ENCODE results near the gene HID1. TPM values are rescaled to one million over a fixed set of nuclear protein-coding genes. Genes with fewer than 3 reads are reported as not detected.

Gene HID1
- total and polyA plus RNA-seq, 9 of the 15 experiments (the other 6 are each of a cell fraction or from before 2014, with no cell fraction given) = 0.14 to 2.1 (median 0.54) TPM; not detected in 2

DNA sequence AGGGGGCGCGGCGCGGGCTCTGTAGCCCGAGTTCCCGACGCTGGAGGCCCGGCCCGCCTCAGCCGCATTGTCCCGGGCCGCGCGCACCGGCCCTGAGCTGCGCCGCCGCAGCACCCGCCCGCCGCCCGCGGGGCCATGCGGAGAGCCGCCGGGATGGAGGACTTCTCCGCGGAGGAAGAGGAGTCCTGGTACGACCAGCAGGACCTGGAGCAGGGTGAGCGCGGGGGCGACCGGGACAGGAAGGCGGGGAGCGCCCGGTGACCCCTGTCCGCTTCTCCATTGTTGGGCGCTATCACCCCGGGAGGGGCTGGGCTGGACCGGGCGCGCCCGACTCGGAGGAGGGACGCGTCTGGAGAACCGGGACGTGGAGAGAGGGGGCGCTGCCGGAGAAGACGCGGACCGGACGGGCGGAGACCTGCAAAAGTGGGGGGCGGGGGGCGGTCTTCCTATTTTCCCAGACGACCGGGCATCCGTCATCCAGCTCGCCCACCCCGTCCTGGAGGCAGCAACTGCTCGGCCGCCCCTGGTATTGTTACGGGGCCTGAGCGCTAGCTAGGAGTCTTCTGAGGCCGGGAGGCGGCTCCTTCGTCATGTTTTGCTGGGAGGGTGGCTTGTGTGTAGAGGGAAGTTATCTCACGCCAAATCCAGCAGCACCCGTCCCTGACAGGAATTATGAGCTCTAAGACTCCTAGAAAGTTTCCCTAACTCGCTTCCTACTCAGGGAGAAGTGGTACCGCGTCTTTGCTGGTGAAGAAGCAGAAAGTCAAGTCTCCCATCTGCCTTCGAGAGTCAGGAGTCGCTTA, 15.6 kb upstream of the HID1 start (continued):
- TF ChIP-seq, protein P1, sequence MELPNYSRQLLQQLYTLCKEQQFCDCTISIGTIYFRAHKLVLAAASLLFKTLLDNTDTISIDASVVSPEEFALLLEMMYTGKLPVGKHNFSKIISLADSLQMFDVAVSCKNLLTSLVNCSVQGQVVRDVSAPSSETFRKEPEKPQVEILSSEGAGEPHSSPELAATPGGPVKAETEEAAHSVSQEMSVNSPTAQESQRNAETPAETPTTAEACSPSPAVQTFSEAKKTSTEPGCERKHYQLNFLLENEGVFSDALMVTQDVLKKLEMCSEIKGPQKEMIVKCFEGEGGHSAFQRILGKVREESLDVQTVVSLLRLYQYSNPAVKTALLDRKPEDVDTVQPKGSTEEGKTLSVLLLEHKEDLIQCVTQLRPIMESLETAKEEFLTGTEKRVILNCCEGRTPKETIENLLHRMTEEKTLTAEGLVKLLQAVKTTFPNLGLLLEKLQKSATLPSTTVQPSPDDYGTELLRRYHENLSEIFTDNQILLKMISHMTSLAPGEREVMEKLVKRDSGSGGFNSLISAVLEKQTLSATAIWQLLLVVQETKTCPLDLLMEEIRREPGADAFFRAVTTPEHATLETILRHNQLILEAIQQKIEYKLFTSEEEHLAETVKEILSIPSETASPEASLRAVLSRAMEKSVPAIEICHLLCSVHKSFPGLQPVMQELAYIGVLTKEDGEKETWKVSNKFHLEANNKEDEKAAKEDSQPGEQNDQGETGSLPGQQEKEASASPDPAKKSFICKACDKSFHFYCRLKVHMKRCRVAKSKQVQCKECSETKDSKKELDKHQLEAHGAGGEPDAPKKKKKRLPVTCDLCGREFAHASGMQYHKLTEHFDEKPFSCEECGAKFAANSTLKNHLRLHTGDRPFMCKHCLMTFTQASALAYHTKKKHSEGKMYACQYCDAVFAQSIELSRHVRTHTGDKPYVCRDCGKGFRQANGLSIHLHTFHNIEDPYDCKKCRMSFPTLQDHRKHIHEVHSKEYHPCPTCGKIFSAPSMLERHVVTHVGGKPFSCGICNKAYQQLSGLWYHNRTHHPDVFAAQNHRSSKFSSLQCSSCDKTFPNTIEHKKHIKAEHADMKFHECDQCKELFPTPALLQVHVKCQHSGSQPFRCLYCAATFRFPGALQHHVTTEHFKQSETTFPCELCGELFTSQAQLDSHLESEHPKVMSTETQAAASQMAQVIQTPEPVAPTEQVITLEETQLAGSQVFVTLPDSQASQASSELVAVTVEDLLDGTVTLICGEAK (IDR thresholded peaks at IDR 0.05) = peak; percentile 36; the same call in 1 of the 2 replicates
- TF ChIP-seq, protein P1 (CRISPR knock-in tag; IDR thresholded peaks at IDR 0.05) = no peak
- TF ChIP-seq NRF1 (conservative IDR thresholded peaks at IDR 0.05 in 1 of 2, IDR thresholded peaks at IDR 0.05 in 1 of 2) (peak; percentile 72 to 77; a peak in 2 of 4 replicates), CREBBP (IDR thresholded peaks at IDR 0.05; ENCODE audit: low read depth, low read length) (no peak), RBBP5 (IDR thresholded peaks at IDR 0.05; ENCODE audit: borderline replicate concordance, insufficient read depth, low read length, poor library complexity, severe bottlenecking) (peak; percentile 42), ZFX (CRISPR knock-in tag; IDR thresholded peaks at IDR 0.05) (peak; percentile 67), ELF1 (tag; IDR thresholded peaks at IDR 0.05) (no peak), KLF16 (IDR thresholded peaks at IDR 0.05) (no peak), ATF1 (CRISPR knock-in tag; IDR thresholded peaks at IDR 0.05) (0 out of 2 replicates have a peak, but pooled peaks have one; percentile 7), ATF1 (tag; IDR thresholded peaks at IDR 0.05) (no peak)
- TF ChIP-seq, protein P2, sequence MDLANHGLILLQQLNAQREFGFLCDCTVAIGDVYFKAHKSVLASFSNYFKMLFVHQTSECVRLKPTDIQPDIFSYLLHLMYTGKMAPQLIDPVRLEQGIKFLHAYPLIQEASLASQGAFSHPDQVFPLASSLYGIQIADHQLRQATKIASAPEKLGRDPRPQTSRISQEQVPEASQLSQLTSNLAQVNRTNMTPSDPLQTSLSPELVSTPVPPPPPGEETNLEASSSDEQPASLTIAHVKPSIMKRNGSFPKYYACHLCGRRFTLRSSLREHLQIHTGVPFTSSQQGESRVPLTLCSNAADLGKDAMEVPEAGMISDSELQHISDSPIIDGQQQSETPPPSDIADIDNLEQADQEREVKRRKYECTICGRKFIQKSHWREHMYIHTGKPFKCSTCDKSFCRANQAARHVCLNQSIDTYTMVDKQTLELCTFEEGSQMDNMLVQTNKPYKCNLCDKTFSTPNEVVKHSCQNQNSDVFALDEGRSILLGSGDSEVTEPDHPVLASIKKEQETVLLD (IDR thresholded peaks at IDR 0.05) = 0 out of 2 replicates have a peak, but pooled peaks have one; percentile 10
- TF ChIP-seq, protein P3, sequence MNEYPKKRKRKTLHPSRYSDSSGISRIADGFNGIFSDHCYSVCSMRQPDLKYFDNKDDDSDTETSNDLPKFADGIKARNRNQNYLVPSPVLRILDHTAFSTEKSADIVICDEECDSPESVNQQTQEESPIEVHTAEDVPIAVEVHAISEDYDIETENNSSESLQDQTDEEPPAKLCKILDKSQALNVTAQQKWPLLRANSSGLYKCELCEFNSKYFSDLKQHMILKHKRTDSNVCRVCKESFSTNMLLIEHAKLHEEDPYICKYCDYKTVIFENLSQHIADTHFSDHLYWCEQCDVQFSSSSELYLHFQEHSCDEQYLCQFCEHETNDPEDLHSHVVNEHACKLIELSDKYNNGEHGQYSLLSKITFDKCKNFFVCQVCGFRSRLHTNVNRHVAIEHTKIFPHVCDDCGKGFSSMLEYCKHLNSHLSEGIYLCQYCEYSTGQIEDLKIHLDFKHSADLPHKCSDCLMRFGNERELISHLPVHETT (CRISPR knock-in tag; conservative IDR thresholded peaks at IDR 0.05 in 1 of 2, IDR thresholded peaks at IDR 0.05 in 1 of 2) = peak in 1 of 2 experiments; percentile 75; a peak in 2 of 4 replicates
- TF ChIP-seq, protein P4, sequence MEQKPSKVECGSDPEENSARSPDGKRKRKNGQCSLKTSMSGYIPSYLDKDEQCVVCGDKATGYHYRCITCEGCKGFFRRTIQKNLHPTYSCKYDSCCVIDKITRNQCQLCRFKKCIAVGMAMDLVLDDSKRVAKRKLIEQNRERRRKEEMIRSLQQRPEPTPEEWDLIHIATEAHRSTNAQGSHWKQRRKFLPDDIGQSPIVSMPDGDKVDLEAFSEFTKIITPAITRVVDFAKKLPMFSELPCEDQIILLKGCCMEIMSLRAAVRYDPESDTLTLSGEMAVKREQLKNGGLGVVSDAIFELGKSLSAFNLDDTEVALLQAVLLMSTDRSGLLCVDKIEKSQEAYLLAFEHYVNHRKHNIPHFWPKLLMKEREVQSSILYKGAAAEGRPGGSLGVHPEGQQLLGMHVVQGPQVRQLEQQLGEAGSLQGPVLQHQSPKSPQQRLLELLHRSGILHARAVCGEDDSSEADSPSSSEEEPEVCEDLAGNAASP (IDR thresholded peaks at IDR 0.05) = no peak
